GM12892 (cell line): ENCODE results near the gene PRKCH.

ENCODE experiments used
- POLR2A ChIP-seq: IDR thresholded peaks from 2 replicates; pipeline ENCODE4 v1.6.1; 2011; ENCODE audit warnings: low read depth, low read length, control low read depth
- POLR2AphosphoS5 ChIP-seq: IDR thresholded peaks from 2 replicates; pipeline ENCODE4 v1.6.1; 2011; ENCODE audit warnings: low read depth, low read length, control low read depth

DNA sequence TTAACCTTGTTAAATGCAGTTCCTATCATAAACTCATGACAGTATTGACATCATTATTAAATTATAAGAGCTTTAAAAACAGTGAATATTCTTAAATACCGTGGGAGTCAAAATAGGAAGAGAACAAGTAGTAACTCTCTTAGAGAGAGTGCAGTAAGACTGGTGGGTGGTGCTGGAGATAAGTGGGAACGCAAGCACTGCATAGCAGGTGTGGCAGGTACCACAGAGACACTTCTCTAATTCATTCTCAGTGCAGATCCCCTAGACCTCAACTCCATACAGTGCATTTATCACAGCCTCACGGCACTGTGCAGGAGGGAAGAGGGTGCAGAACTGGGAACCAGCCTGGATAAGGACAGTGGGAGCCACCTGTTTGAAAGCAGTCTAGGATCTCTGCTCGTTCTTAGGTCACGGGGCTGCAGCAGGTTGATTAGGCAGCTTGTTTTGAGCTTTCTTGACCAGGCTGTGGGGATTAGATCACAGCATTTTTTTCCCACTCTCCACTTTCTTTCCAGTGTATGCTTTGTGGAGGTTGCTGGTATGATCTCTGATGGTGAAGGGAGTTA, 165.6 kb downstream of the PRKCH start:
- no peak for TF ChIP-seq POLR2A
- TF ChIP-seq POLR2AphosphoS5, result no peak
